IMR-90 (cell line): ENCODE measurements around the gene SLC4A9. TPM values are rescaled to one million over a fixed set of nuclear protein-coding genes. Genes with fewer than 3 reads are reported as not detected.

Experiments used
- ATAC-seq: fragments of 200-7000 bp; cut with Tn5 transposase; 2 replicates; pipeline ENCODE4 v1.9.1; 2020; ENCODE audit warnings: low read depth, mild to moderate bottlenecking, moderate library complexity
- BruUV-seq: library from RNA; stranded (reverse); fragments of 400-500 nt; replicated peaks from 2 replicates; lab custom pipeline; 2021; lab: Mats Ljungman, UMichigan
- CTCF ChIA-PET: fragments of 300-600 bp; formaldehyde crosslinking; extraction: SDS; loops from one replicate; lab custom pipeline; 2021; ENCODE audit warnings: antibody characterized with exemption; lab: Yijun Ruan, JAX
- POLR2A ChIA-PET: fragments of 300-600 bp; sonication (Branson Sonifier 250); formaldehyde crosslinking; loops from one replicate; lab custom pipeline; 2022; ENCODE audit warnings: antibody characterized with exemption; ENCODE audit not compliant: unreplicated experiment; lab: Charles Lee
- DNase-seq: peaks from one replicate; pipeline ENCODE4 v3.0.0; 2013
- H2AFZ ChIP-seq: replicated peaks from 2 replicates; pipeline ENCODE3; 2013; ENCODE audit warnings: low read length, mild to moderate bottlenecking; ENCODE audit not compliant: poor library complexity
- H2AK5ac ChIP-seq: 2 replicates; pipeline ENCODE4 v1.6.1; 2013; ENCODE audit warnings: low read depth, low read length, inconsistent platforms
- H2AK9ac ChIP-seq: replicated peaks from 2 replicates; pipeline ENCODE3; 2013; ENCODE audit warnings: mild to moderate bottlenecking, low read depth, low read length, moderate library complexity; ENCODE audit not compliant: poor library complexity
- H2BK120ac ChIP-seq: 2 replicates; pipeline ENCODE4 v1.6.1; 2013; ENCODE audit warnings: low read depth, low read length, inconsistent platforms
- H2BK15ac ChIP-seq: 3 replicates; pipeline ENCODE4 v1.6.1; 2013; ENCODE audit warnings: low read depth, low read length, inconsistent platforms
- H2BK20ac ChIP-seq: 2 replicates; pipeline ENCODE4 v1.6.1; 2013; ENCODE audit warnings: low read depth, mild to moderate bottlenecking, inconsistent platforms, low read length, moderate library complexity
- H2BK5ac ChIP-seq: 2 replicates; pipeline ENCODE4 v1.6.1; 2013; ENCODE audit warnings: mild to moderate bottlenecking, low read depth, low read length, inconsistent platforms; ENCODE audit not compliant: poor library complexity, severe bottlenecking
- H3K14ac ChIP-seq: replicated peaks from 2 replicates; pipeline ENCODE4 v1.6.1; 2013; ENCODE audit warnings: low read depth, low read length, inconsistent platforms
- H3K18ac ChIP-seq: 2 replicates; pipeline ENCODE4 v1.6.1; 2013; ENCODE audit warnings: low read depth, low read length, control low read depth
- H3K23ac ChIP-seq: 2 replicates; pipeline ENCODE4 v1.6.1; 2013; ENCODE audit warnings: low read depth, low read length, inconsistent platforms
- H3K27ac ChIP-seq: 2 replicates; pipeline ENCODE4 v1.5.1; 2013; ENCODE audit warnings: mild to moderate bottlenecking, control low read depth, low read length; ENCODE audit not compliant: insufficient read depth
- H3K27me3 ChIP-seq: 2 replicates; pipeline ENCODE4 v1.6.1; 2013; ENCODE audit warnings: low read length; ENCODE audit not compliant: control insufficient read depth, insufficient read depth
- H3K36me3 ChIP-seq: 2 replicates; pipeline ENCODE4 v1.6.1; 2013; ENCODE audit warnings: low read length, mixed read lengths; ENCODE audit not compliant: control insufficient read depth, insufficient read depth
- H3K4ac ChIP-seq: 2 replicates; pipeline ENCODE4 v1.6.1; 2013; ENCODE audit warnings: low read depth, low read length, inconsistent platforms
- H3K4me1 ChIP-seq: 2 replicates; pipeline ENCODE4 v1.6.1; 2013; ENCODE audit warnings: low read length, mixed read lengths; ENCODE audit not compliant: control insufficient read depth, insufficient read depth
- H3K4me2 ChIP-seq: 2 replicates; pipeline ENCODE4 v1.6.1; 2013; ENCODE audit warnings: low read depth, mild to moderate bottlenecking, control low read depth, low read length, moderate library complexity
- H3K4me3 ChIP-seq: 2 replicates; pipeline ENCODE4 v1.5.1; 2013; ENCODE audit warnings: low read depth, mild to moderate bottlenecking, control low read depth, low read length, moderate library complexity; ENCODE audit not compliant: insufficient read depth
- H3K56ac ChIP-seq: 2 replicates; pipeline ENCODE4 v1.6.1; 2013; ENCODE audit warnings: low read length, inconsistent platforms; ENCODE audit not compliant: insufficient read depth; ENCODE audit errors: extremely low read depth
- H3K79me1 ChIP-seq, 2 experiments: 2 replicates each; pipeline ENCODE4 v1.6.1; 2013; ENCODE audit warnings: low read length in 2 of 2, inconsistent platforms in 1 of 2, low read depth in 1 of 2
- H3K9ac ChIP-seq: 2 replicates; pipeline ENCODE4 v1.6.1; 2013; ENCODE audit warnings: low read depth, low read length, control low read depth
- H3K9me1 ChIP-seq: 2 replicates; pipeline ENCODE4 v1.6.1; 2013; ENCODE audit warnings: low read length, inconsistent platforms; ENCODE audit not compliant: insufficient read depth
- H3K9me3 ChIP-seq: 2 replicates; pipeline ENCODE4 v1.6.1; 2013; ENCODE audit warnings: low read length; ENCODE audit not compliant: control insufficient read depth, insufficient read depth
- H4K20me1 ChIP-seq: 2 replicates; pipeline ENCODE4 v1.6.1; 2013; ENCODE audit warnings: low read length, inconsistent platforms; ENCODE audit not compliant: insufficient read depth
- H4K5ac ChIP-seq: 2 replicates; pipeline ENCODE4 v1.6.1; 2013; ENCODE audit warnings: mild to moderate bottlenecking, low read depth, low read length, control low read depth
- H4K8ac ChIP-seq, 2 experiments: 2 replicates each; pipeline ENCODE4 v1.6.1; 2013; ENCODE audit warnings: low read depth in 2 of 2, low read length in 2 of 2, control low read depth in 1 of 2, inconsistent platforms in 1 of 2
- H4K91ac ChIP-seq: 2 replicates; pipeline ENCODE4 v1.6.1; 2013; ENCODE audit warnings: low read depth, low read length, inconsistent platforms; ENCODE audit not compliant: insufficient read depth
- BHLHE40 ChIP-seq: fragments of 150-350 bp; IDR thresholded peaks from 2 replicates; pipeline ENCODE4 v1.6.1; 2016; ENCODE audit warnings: mild to moderate bottlenecking, low read depth, low read length
- CEBPB ChIP-seq: IDR thresholded peaks from 2 replicates; pipeline ENCODE4 v1.6.1; 2012; ENCODE audit warnings: low read depth, low read length, improper control_type of control experiment
- CHD1 ChIP-seq: IDR thresholded peaks from 2 replicates; pipeline ENCODE4 v1.6.1; 2012; ENCODE audit warnings: low read depth, low read length, improper control_type of control experiment
- ELK1 ChIP-seq: fragments of 150-350 bp; IDR thresholded peaks from 2 replicates; pipeline ENCODE4 v1.6.1; 2016; ENCODE audit warnings: low read depth, mild to moderate bottlenecking, low read length, moderate library complexity, borderline replicate concordance
- FOS ChIP-seq: fragments of 150-350 bp; IDR thresholded peaks from 2 replicates; pipeline ENCODE4 v1.6.1; 2016; ENCODE audit warnings: low read depth, low read length
- MAFK ChIP-seq: IDR thresholded peaks from 2 replicates; pipeline ENCODE4 v1.6.1; 2012; ENCODE audit warnings: low read depth, low read length, improper control_type of control experiment
- MAZ ChIP-seq: IDR thresholded peaks from 2 replicates; pipeline ENCODE4 v1.6.1; 2012; ENCODE audit warnings: low read depth, mild to moderate bottlenecking, low read length, improper control_type of control experiment, moderate library complexity, borderline replicate concordance
- MXI1 ChIP-seq: IDR thresholded peaks from 2 replicates; pipeline ENCODE4 v1.6.1; 2012; ENCODE audit warnings: low read depth, mild to moderate bottlenecking, low read length, moderate library complexity, borderline replicate concordance
- NFE2L2 ChIP-seq: fragments of 150-350 bp; IDR thresholded peaks from 2 replicates; pipeline ENCODE4 v1.6.1; 2016; ENCODE audit warnings: low read depth, mild to moderate bottlenecking, low read length
- POLR2A ChIP-seq: IDR thresholded peaks from 2 replicates; pipeline ENCODE4 v1.6.1; 2012; ENCODE audit warnings: mild to moderate bottlenecking, low read depth, low read length
- RAD21 ChIP-seq: IDR thresholded peaks from 2 replicates; pipeline ENCODE4 v1.6.1; 2012; ENCODE audit warnings: low read length, improper control_type of control experiment
- RCOR1 ChIP-seq: IDR thresholded peaks from 2 replicates; pipeline ENCODE4 v1.6.1; 2012; ENCODE audit warnings: mild to moderate bottlenecking, low read length, improper control_type of control experiment; ENCODE audit not compliant: insufficient replicate concordance
- RFX5 ChIP-seq: IDR thresholded peaks from 2 replicates; pipeline ENCODE4 v1.8.0; 2012; ENCODE audit warnings: low read depth, mild to moderate bottlenecking, low read length, moderate library complexity
- SMC3 ChIP-seq: fragments of 150-350 bp; IDR thresholded peaks from 2 replicates; pipeline ENCODE4 v1.6.1; 2016; ENCODE audit warnings: low read depth, mild to moderate bottlenecking, antibody characterized with exemption, low read length, moderate library complexity
- USF2 ChIP-seq: fragments of 150-350 bp; IDR thresholded peaks from 2 replicates; pipeline ENCODE4 v1.6.1; 2017; ENCODE audit warnings: mild to moderate bottlenecking, antibody characterized with exemption, low read length, low read depth
- WGBS, 2 experiments: methylation state at CpG; one replicate each; pipeline versions ENCODE4 v1.1.5 to v1.1.7; 2013; ENCODE audit warnings: missing lambda C conversion rate in 2 of 2; ENCODE audit not compliant: insufficient read length in 1 of 2; ENCODE audit errors: extremely low coverage in 2 of 2; 5-methylcytosine and 5-hydroxymethylcytosine counted together
- dilution Hi-C: fragments of 300-500 bp; cut with HindIII; formaldehyde crosslinking; loops from one replicate; pipeline ENCODE4 v1.14.3; 2018; ENCODE audit warnings: low sequenced_read_pairs; ENCODE audit not compliant: unreplicated experiment
- in situ Hi-C: fragments of 300-500 bp; cut with MboI; formaldehyde crosslinking; loops from 3 replicates; pipeline ENCODE4 v1.14.3; 2019; ENCODE audit warnings: low sequenced_read_pairs, inconsistent platforms, mixed read lengths
- intact Hi-C: fragments of 100-400 bp; cut with micrococcal nuclease; formaldehyde crosslinking; loops from 2 replicates; pipeline ENCODE4 v1.10.0; 2022
- polyA plus RNA-seq, 3 experiments: library from polyadenylated mRNA; depleted of rRNA; stranded (reverse); fragments of >200 nt; gene quantifications; 2 replicates each; pipeline ENCODE4 v1.2.3, GENCODE V29; 2012; ENCODE audit warnings: low replicate concordance in 1 of 3
- total RNA-seq: library from RNA; depleted of rRNA; stranded (reverse); fragments of >200 nt; gene quantifications from 2 replicates; pipeline ENCODE4 v1.2.3, GENCODE V29; 2012

The SLC4A9 gene
- total and polyA plus RNA-seq, 2 of the 4 experiments (the other 2 are of a cell fraction): not detected

GRCh38 chr5:140371356-140372151 is 11.6 kb downstream of the SLC4A9 start:
- POLR2A ChIA-PET: no interaction called here
- Histone ChIP-seq H3K36me3 (no peaks in the 10 kb centered on the region), H3K56ac (no peak overlapping the region), H3K4me1 (no peaks in the 10 kb centered on the region), H3K79me1 (no peaks in the 10 kb centered on the region), H3K9me3 (no peaks in the 10 kb centered on the region), H4K5ac (no peak overlapping the region), H3K18ac (no peak overlapping the region), H3K23ac (no peak overlapping the region), H2BK120ac (no peak overlapping the region), H4K20me1 (no peaks in the 10 kb centered on the region), H3K14ac (no peak overlapping the region), H2AK5ac (no peak overlapping the region), H2BK20ac (no peak overlapping the region), H3K9me1 (no peaks in the 10 kb centered on the region), H3K27ac (no peak overlapping the region), H4K8ac (no peak overlapping the region), H3K4me2 (no peak overlapping the region), H2BK15ac (no peak overlapping the region), H4K91ac (no peak overlapping the region), H3K9ac (no peak overlapping the region), H3K4ac (no peak overlapping the region), H2AK9ac (no peak overlapping the region), H3K4me3 (no peak overlapping the region), H2BK5ac (no peak overlapping the region), H3K27me3 (peaks cover 5% of the 10 kb centered on the region; the same call in 1 of the 2 replicates), H2AFZ (no peak overlapping the region)
- intact Hi-C loops (loop anchor here (2.0 kb wide), 1 partner anchor 263 kb away; no protein-coding TSS in a partner anchor), dilution Hi-C loops (no loop called here), in situ Hi-C loops (loop anchor here (25.0 kb wide), 1 partner anchor 584 kb away; the partner anchor contains the start of gene PSD2)
- CTCF ChIA-PET: interaction anchor here (2.2 to 2.4 kb wide), 2 partner anchors 8 to 12 kb away, joined by 10 to 13 read pairs; partner anchors contain the start of gene SLC4A9
- ATAC-seq: no peak
- BruUV-seq: no TSS peak
- DNase-seq: no peak
- no CpG with 5 or more reads among the region's 3 CpGs for WGBS, 2 experiments
- TF ChIP-seq RFX5 (no peak), RCOR1 (no peak), BHLHE40 (no peak), ELK1 (no peak), CHD1 (no peak), MAZ (no peak), RAD21 (no peak), CEBPB (no peak), NFE2L2 (no peak), MAFK (no peak), SMC3 (no peak), FOS (no peak), POLR2A (no peak), MXI1 (no peak), USF2 (no peak)
